ENCODE measurements around the gene ERAS. TPM values are rescaled to one million over a fixed set of nuclear protein-coding genes. Genes with fewer than 3 reads are reported as not detected.
"Not testable (repeated sequence)": the region's sequence is repeated elsewhere in the genome, so short reads cannot be mapped to it uniquely, and the experiment has no call there.

Gene ERAS
- total RNA-seq, 1 donor from 2014 or later, result 0.36 TPM

DNA sequence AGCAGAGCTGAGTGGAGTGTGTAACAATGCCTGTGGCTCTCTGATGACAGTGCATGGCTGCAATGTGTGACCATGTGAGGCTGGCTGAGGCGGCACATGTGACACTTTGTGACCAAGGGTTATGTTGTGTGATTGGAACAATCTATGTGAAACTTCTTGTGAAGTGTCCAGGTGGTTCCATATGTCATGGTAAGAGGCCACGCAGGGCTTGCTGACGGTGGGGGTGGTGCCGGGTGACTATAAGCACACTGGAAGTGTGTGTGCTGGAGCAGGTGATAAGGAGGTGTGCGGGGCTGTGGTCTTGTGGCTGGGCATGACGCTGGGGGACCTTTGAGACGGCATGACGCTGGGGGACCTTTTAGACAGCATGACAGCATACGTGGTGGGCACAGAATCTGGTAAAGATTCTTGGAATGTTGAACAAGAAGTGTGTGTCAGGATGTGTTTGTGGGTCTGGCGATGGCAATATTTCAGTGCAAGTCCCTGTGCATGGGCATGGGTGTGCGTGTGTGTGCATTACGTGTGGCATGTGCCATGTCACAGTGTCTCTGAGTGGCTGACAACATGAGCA is 31.9 kb upstream of the ERAS start:
- intact Hi-C loops (cut with DNase I), result no loop called here
- ATAC-seq, result no peak
- no peak for DNase-seq (ENCODE audit: low spot score)

DNA sequence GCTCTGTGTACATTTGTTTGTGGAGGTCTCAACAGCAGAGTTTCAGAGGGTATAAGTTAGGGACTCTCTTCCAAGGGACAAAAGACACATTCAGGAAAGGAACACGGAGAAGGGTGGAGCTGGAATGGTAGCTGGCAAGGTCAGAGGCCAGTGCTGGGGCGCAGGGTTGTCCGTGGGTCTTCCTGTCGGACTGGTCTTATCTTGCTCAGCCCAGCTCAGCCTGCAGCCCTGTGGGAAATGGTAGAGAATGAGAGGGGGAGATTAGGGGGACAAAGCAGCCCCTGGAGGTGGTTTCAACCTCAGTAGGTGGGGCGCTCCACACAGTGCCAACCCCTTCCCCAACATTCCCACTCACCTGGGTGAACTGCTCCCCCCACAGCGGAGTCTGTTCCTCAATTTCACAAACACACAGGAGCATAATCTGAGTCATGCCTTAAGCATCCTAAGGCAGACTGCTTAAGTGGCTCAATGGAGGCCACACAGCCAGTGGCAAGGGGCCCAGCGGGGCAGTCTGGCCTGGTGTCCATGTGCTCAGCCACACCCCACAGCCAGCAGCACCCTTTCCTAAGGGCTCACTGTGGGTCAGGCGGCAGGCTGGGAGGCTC is 31.3 kb upstream of the ERAS start:
- intact Hi-C loops (cut with DNase I), result no loop called here
- ATAC-seq (no peak), DNase-seq (ENCODE audit: low spot score) (no peak)

DNA sequence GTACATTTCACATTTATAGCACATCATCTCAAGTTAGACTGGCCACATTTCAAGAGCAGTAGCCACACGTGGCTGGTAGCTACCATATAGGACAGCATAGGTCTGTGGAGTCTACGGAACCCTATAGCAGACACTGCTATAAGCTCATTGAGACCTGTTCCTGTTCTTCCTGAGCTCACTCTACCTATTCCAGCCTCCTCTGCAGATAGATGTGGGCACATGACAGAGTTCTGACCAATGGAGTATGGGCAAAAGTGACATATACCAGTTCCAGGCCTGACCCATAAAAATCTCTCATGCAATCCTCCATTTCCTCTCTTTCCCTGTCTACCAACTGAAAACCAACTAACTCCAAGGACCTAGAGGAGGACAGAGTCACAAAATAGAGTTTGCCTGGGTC is 28.0 kb upstream of the ERAS start:
- no peak for DNase-seq (ENCODE audit: low spot score)
- ATAC-seq, result no peak
- intact Hi-C loops (cut with DNase I), result no loop called here

DNA sequence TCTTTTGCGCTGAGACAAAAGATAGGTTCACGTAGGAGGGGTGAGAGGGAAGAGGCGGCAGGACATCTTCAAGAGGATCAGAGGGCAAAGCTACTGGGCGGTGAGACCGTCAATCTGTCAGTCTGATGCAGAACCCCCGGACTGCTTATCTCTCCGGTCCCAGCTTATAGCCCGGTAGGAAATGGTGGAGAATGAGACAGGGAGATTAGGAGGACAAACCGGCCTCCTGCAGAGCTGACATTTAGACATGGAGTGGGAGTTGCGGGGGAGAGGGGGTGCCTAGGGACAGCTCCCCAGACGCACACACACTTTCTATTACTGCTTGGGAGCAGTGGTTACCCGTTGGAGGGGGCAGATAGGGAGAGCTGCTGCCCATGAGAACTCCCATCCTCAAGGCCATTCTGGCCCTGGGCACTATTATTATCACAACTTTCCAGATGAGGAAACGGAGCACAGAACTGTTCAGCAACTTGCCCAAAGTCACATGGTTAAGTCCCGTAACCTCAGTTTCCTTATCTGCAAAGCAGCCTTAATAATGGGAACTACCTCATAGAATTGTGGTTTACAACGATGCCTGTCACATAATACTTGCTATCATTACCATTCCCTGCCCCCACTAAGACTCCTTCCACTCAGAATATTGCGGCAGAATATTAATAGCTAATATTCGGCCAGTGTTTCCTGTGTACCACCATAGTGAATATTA is 25.6 kb upstream of the ERAS start:
- intact Hi-C loops (cut with DNase I), result no loop called here
- ATAC-seq (no peak), DNase-seq (ENCODE audit: low spot score) (no peak)

DNA sequence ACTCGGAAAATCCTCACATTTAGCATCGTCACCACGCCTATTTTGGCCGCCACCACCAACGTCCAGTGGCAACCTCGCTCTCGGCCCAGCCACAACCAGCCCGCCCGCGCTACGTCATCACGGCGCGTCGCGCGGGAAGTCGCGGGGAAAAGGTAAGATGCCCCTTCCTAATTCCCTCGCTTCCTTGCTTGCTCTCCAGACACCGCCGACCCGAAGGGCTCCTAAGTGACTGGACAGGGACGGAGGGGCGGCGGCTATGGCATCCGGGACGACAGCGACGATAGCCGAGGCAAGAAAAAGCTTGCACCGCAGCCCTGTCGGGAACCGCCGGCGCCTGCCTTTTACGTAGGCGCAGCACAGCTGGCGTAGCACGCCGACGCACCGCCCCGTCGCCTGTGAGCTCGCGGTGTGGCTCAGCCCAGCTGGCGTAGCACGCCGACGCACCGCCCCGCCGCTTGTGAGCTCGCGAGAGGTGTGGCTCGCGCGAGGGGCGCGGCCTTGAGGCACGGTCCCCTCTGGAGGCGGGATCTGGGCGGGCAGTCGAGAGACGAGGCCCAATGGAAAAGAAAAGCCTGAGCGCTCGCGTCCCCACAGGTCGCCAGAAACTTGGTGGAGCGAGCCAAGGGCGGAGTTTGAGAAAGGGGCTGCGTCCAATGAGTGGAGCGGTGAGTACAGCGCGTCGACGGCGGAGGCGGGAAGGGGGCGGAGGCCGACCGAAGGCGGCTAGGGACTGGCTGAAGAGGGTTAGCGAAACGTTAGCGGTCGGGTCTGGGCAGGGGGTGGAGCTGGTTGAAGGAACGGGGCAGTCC is 24.8 kb upstream of the ERAS start, which contains the start of gene HDAC6:
Gene HDAC6, plus strand, starts transcription at position 788 of the 809 bp plus-strand sequence. CDS start 626 bp downstream, outside the sequence.
- ATAC-seq (peak; percentile 97), DNase-seq (ENCODE audit: low spot score) (peak; percentile 96)
- intact Hi-C loops (cut with DNase I), result no loop called here

DNA sequence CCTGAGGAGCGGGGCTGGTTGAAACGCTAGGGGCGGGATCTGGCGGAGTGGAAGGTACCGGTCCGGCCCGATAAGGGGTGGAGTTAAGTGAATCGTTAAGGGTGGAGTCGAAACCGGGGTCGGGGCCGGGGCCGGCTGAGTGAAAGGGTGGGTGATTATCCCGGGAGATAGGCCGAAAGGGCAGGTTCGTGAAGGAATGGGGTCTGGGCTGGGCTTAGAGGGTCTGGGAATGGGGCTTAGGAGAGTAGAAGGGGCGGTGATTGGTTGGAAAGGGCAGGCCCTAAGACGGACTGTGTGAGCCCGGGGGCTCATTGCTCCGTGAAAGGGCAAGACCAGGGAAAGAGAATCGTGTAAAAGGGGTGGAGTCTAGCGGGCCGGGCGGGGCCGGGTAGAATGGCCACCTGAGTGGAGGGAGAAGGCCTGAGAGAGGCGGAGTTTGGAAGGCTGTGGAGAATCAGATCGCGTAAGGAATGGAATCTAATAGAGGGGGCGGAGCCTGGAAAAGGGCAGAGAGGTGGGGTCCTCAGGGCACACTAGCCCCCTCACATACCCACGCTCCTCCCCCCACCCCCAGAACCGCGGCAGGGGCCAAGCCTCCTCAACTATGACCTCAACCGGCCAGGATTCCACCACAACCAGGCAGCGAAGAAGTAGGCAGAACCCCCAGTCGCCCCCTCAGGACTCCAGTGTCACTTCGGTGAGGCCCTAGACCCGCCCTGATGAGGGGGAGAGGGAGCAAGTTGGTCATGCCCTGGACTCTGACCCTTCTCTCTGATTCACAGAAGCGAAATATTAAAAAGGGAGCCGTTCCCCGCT is 24.0 kb upstream of the ERAS start:
- DNase-seq (ENCODE audit: low spot score) (peak; percentile 88), ATAC-seq (peak; percentile 71)
- intact Hi-C loops (cut with DNase I), result no loop called here

DNA sequence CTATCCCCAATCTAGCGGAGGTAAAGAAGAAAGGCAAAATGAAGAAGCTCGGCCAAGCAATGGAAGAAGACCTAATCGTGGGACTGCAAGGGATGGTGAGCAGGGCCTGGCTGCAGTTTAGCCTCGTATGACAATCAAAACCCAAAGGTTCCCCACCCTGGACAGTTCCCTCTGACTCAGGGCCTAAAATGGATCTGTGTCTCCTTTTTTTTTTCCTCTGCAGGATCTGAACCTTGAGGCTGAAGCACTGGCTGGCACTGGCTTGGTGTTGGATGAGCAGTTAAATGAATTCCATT is 23.5 kb upstream of the ERAS start:
- intact Hi-C loops (cut with DNase I), result no loop called here
- ATAC-seq (no peak), DNase-seq (ENCODE audit: low spot score) (no peak)

DNA sequence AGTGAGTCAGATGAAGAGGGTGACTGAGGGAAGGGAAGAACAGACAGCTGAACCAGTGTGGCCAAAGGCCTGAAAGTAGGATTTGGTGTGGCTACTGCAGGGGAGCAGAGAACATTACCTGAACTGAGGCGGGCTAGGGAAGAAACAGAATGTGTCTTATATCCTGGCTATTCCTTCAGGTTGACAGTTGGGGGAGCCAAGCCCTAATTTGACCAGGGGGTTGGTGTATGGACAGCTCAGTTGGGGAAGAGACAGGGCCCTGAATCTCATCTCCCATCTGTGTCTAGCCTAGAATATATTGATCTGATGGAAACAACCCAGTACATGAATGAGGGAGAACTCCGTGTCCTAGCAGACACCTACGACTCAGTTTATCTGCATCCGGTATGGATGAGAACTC is 20.2 kb upstream of the ERAS start:
- ATAC-seq (no peak), DNase-seq (ENCODE audit: low spot score) (no peak)
- intact Hi-C loops (cut with DNase I), result no loop called here

DNA sequence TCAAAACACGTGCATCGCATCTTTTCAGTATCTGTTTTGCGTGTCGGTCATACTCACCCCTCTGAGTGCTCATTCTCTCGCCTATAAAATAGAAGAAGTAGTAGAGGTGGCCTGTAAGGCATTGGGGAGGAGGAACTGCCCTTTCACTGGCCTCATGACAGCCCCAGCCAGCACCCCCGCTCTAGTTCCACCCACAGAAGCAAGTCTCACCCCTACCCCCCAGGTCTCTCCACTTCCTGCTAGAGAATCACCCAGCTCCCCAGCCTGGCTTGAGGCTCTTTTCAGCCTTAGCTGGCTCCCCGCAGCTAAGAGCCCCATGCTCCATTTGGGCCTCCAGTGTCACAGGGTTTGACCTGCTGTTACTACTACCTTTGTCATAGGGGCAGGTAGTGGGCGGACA is 12.7 kb upstream of the ERAS start:
- intact Hi-C loops (cut with DNase I), result no loop called here
- DNase-seq (ENCODE audit: low spot score), result no peak
- ATAC-seq, result no peak

DNA sequence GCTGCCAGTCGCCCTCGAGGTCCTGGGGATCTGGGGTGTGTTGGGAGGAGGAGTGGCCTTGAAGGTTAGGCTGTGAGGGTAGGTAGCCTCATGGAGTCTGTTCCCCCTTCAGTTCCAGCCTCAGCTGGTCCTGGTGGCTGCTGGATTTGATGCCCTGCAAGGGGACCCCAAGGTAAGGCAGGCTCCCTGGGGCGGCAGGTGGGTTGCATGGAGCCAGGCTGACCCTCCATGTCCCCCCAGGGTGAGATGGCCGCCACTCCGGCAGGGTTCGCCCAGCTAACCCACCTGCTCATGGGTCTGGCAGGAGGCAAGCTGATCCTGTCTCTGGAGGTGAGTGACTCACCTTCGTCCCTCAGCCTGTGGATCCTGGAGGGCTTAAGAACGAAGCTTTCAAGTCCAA is 11.6 kb upstream of the ERAS start:
- intact Hi-C loops (cut with DNase I), result no loop called here
- ATAC-seq (no peak), DNase-seq (ENCODE audit: low spot score) (no peak)

DNA sequence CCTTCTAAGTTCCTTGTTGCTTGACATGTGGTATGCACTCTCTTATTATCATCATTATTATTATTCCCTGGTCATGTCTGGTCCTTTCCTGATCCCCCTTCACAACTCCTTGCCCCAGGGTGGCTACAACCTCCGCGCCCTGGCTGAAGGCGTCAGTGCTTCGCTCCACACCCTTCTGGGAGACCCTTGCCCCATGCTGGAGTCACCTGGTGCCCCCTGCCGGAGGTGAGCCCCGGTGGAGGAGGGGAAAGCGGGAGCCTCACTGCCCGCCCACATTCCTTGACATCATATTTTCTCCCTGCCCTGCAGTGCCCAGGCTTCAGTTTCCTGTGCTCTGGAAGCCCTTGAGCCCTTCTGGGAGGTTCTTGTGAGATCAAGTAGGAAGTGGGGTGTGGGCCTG is 11.0 kb upstream of the ERAS start:
- DNase-seq (ENCODE audit: low spot score) (no peak), ATAC-seq (no peak)
- intact Hi-C loops (cut with DNase I), result no loop called here

DNA sequence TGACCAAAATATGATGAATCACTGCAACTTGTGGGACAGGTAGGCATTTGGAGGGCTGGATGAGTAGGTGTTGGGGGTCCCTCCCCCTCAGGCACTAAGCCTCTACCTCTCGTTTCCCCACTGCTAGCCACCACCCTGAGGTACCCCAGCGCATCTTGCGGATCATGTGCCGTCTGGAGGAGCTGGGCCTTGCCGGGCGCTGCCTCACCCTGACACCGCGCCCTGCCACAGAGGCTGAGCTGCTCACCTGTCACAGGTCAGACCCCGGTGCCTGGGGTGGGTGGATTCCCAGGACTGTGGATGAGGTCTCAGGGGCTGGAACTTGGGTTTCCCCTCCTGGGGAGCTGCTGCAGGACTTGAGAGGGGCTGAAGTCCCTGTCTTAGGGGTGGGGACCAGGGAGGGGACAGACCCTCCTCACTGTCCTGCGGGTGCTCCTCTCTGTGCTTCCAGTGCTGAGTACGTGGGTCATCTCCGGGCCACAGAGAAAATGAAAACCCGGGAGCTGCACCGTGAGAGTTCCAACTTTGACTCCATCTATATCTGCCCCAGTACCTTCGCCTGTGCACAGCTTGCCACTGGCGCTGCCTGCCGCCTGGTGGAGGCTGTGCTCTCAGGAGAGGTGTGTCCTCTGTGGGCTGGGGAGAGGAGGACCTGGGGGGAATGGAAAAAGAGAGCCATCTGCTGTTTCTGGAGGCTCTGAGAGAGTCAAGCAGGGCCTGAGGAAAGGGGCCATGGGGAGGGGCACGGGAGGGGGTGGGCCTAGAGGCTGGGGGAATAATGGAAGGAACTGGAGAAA is 10.1 kb upstream of the ERAS start:
- no peak for DNase-seq (ENCODE audit: low spot score)
- intact Hi-C loops (cut with DNase I), result no loop called here
- no peak for ATAC-seq

DNA sequence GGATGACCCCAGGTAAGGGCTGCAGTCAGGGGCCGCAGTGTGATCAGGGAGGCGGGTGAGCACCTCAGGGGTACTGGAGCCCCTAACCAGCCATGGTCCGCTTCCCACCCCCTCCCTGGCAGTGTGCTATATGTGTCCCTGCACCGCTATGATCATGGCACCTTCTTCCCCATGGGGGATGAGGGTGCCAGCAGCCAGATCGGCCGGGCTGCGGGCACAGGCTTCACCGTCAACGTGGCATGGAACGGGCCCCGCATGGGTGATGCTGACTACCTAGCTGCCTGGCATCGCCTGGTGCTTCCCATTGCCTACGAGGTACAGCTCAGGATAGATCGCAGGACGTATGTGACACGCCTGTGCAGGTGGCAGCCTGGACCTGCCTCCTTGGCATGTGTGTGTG is 8.2 kb upstream of the ERAS start:
- DNase-seq (ENCODE audit: low spot score) (no peak), ATAC-seq (no peak)
- intact Hi-C loops (cut with DNase I), result no loop called here

DNA sequence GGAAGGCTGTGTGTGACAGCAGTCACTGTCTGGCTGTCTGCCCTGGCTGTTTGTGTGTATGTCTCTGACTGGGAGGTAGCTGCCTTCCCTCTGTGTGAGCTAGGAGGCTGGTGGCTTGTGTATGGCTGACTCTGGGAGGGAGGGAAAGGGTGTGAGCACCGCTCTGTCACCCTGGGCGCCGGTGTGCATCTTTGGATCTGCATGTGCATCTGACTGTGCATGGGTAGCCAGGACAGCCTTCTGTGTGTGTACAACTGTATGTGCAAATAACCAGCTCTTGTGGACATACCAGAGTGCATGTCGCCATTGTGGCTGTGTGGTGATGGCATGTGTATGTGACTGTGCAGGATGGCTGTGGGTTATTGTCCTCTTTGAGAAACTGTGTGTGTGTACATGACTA is 7.4 kb upstream of the ERAS start:
- DNase-seq (ENCODE audit: low spot score) (no peak), ATAC-seq (no peak)
- intact Hi-C loops (cut with DNase I), result no loop called here

DNA sequence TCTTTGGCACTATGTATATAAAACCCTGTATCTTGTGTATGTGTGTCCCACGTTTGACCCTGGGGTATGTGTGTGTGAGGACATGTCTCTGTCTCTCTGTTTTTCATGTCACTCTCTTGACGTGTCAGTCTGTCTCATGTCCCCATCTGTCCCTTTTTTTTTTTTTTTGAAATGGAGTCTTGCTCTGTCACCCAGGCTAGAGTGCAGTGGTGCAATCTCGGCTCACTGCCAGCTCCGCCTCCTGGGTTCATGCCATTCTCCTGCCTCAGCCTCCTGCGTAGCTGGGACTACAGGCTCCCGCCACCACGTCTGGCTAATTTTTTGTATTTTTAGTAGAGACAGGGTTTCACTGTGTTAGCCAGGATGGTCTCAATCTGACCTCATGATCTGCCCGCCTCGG is 6.9 kb upstream of the ERAS start:
- intact Hi-C loops (cut with DNase I); DNase-seq (ENCODE audit: low spot score); ATAC-seq: not testable (repeated sequence)

DNA sequence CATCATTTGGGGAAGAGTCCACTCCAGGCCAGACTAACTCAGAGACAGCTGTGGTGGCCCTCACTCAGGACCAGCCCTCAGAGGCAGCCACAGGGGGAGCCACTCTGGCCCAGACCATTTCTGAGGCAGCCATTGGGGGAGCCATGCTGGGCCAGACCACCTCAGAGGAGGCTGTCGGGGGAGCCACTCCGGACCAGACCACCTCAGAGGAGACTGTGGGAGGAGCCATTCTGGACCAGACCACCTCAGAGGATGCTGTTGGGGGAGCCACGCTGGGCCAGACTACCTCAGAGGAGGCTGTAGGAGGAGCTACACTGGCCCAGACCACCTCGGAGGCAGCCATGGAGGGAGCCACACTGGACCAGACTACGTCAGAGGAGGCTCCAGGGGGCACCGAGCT is 3.3 kb upstream of the ERAS start:
- intact Hi-C loops (cut with DNase I), result no loop called here
- DNase-seq (ENCODE audit: low spot score) (peak; percentile 49), ATAC-seq (no peak)

DNA sequence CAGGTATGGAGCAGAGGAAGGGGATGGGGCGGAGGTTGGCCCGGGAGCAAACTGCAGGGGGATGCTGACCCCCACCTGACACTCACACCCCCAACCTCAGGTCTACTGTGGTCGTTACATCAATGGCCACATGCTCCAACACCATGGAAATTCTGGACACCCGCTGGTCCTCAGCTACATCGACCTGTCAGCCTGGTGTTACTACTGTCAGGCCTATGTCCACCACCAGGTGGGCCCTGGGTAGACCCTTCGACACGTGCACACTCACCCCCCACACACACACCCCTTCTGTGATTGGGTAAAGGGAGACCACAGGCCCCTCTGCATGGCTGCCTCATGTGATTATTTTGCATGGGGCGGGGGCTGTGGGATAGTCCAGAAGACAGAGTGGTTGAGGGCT is 2.2 kb upstream of the ERAS start:
- DNase-seq (ENCODE audit: low spot score) (peak; percentile 40), ATAC-seq (no peak)
- intact Hi-C loops (cut with DNase I), result no loop called here

DNA sequence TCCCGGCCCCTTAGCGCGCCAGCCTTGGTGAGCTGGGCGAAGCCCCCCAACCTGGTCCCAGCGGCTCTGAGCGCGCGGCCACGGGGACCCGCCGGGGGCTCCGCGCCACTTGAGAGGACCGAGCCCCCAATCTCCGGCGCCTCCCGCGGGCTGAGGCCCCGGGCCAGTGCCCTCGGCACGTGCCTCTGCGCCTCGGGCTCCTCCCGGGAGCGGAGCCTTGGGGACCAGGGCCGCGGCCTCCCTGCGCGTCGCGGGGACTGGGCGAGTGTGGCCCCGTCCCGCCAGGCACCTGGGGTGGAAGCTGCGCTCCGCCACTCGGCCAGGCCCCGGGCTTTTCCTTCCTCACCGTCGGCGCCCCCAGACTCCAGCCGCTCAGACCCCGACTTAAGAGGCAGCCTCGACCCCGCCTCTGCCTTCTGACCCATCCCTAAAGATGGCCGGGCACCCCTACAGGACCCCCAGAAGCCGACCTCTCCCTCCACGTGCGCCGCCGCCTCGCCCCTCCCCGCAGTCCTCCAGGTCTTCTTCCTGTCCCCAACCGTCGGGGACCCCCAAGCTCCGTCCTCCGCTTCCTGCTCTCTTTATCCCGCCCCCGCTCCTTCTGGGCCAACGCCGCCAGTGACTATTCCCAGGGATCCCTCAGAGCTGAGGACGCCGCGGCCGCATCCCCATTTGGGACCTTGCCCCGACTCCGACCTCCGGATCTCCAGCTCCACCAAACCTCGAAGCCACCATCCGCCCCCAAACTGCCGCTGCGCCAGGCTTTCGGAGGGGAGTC is 752 bp downstream of the ERAS start:
- DNase-seq (ENCODE audit: low spot score) (peak; percentile 54), ATAC-seq (no peak)
- intact Hi-C loops (cut with DNase I), result no loop called here
